ENCODE results near the gene MACROD1.

Gene MACROD1

DNA sequence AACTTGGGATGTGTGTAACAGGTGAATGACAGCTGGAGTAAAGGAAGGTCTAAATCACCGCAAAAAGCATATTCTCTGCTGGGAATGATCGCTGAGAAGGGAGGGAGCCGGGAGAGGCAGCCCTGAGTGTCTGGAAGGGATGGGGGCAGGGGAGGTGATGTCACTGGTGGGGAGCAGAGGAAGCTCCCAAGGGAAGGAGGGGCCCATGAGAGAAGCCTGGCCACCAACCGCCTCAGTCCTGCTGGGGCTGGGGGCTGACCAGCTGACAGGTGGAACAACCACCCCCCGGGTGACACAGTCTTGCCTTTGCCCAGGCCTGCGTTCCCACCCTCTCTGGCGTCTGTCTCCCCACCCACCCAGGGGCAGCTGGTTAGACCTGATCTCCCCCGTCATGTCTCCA is 136.1 kb downstream of the MACROD1 start:
- no peak for DNase-seq

DNA sequence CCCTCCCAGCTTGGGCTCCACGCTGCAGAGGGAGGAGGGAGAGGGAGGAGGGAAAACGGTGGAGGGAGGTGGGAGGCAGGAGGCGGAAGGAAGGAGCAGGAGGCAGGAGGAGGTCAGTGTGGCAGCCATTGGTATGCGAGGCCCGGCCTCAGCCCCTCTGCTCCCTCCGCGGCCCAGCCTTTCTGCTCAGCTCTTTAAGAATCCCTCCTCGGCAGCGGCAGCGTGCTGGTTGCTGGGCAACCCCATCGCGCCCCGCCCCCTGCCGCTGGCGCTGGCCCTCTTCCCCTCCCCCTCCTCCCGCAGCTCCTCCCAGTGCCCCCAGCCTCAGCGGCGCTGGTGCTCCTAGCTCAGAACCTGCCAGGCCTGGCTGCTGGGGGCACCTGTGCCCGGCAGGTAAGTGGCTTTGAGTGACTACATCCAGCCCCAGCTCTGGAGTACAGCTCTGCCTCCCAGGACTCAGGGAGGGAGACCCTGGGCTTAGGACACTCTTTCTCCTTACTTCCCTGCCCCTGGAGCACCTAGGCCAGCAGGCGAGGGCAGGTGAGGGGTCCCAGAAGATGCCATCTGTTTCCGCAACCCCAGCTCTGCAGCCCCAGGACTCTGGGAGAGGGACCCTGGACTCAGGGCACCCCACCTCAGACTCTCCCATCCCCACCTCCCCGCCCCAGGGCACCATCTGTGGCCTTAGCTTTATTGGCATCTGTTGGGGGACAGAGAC is 137.4 kb downstream of the MACROD1 start:
- DNase-seq = no peak

DNA sequence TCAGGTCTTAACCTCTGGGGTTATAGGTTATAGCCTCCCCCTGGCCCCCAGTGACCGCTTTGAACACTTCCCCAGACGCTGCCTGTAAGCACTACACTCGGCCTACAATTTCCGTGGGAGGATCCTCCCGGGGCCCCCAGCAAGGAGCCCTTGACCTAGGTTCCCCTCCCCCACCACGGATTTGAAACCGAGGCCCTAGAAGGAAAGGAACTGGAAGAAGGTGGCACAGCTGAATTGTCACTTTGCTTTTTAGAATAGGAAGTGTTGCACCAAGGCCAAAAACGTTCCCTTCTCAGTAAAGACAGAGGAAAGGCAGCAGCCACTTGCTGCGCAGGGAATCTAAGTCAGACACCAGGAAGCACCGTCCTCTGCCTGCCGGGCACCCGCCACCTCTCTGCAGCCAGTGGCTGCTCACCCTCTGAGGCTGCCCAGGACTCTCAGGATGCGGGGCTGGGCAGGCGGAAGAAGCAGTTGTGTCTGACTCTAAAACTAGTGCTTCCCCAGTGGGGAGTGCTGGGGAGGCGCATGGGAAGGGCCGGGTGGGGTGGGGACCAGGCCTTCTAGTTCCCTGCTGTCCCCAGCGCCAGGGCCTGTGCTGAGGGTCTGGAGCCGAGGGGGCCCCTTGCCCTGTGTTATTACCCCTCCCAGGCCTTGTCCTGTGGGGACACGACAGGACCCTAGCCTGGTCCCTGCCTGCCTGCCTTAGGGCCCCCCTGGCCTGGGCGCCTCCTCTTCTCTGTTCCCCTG is 138.1 kb downstream of the MACROD1 start:
- no peak for DNase-seq

DNA sequence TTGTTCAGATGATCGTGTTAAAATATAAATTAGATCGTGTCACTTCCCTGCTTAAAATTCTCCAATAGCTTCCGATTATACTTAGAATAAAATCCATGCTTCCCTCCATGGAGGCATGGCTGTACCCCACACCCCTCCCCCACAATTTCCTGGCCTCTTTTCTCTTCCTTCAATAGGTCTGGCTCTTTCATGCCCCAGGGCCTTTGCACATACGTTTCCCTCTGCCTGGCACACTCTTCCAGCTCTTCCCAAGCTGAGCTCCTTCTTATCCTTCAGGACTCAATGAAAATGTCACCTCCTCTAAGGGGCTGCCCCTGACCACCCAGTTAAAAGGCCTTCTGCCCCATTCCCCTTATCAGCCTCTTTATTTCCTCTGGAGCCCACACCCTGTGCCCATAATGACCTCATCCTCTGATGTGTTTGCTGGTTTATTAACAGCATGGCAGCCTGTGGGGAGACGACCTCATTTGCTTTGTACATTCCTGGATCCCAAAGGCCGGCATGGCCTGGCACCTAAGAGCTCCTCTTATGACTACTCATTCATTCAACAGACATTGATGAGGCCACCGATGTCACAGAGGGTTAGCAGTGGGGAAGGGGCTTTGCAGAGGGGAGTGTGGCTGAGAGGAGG is 139.2 kb downstream of the MACROD1 start:
- no peak for DNase-seq

DNA sequence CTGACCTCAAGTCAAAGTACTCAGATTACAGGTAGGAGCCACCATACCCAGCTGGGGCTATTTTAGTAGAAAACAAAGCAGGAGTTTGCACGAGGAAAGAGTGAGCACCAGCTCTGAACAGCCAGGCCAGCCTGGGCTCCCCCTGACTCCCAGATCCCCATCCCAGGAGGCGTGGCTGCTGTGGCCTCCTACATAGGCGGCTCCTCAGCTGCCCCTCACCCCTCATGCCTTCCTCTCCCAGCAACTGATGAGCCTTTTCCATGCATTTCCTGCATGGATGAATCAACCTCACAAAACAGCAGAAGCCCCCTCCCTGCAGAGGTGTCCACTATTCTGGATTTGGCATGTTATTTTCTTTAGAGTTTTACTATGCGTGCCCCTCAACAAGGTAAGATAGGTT is 140.7 kb downstream of the MACROD1 start:
- DNase-seq = no peak

DNA sequence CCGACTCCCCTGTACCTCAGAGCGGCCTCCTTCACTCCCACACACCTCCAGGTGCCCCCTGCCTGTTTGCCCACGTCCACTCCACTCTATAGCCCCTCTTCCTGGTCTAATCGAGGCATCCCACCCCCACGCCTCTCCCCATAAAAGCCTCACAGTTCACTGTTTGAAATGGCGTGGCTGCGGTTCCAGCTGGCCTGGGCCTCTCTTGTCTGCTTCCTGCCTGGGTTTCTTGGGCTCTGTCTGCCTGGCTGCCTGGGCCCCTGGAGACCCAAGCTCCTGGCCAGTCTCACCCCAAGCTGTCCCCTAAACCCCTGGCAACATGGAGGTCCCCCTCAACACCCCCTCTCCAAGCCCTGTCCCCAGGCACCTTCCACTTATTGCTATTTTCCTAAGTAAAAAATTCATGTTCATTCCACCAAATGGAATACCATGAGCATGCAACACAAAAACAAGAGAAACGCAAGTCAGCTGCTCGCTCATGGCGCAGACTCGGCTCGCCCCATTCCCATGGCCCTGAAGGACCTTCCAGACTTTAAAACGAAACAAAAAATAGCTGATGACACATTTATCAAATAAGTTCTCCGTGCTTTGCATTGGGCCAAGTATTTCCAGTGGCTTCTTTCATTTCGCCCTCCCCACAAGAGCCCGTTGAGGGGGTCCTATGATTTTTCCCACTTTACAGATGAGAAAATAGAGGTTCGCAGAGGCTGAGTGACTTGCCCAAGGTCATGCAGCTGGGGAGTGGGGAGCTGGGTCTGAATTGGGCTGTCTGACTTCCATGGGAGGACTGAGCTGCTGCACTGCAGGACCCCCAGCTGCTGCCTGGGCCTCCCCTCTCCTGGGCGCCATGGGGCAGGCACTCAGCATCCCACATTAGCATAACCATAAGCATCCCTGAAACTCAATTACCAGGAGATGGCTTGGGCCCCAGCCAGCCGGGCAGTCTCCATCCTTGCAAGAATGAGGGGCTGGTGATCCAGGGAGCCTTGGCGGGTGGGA is 141.9 kb downstream of the MACROD1 start:
- no peak for DNase-seq

DNA sequence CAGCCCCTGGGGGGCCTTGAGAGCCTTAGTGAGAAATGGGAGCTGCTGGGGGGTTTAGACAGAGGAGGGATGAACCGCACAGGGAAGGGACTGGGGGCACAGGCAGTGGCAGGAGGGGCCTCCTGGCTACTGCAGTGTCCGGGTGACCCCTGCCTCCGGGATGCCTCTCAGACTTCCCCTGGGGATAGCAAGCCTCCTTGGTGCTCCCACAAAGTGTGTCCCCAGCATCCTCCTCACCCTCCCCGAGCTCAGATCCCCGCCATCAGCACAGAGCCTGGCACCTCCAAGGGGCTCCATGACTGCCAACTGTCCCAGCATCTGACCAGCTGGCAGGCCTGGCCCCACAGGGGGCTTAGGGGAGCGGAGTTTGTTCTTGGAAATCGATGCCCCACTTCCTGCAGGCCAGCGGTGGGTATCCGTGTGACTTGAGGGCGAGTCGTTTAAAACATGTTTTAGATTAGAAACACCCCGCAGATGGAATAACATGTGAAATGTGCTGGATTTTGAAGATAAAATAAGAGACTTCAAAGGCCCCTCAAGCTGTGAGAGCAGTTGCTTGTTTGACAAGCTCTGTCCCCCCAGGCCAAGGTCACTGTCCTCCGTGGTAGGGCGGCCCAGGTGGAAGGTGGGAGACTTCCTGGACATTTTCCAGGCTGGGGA is 143.7 kb downstream of the MACROD1 start:
- no peak for DNase-seq

DNA sequence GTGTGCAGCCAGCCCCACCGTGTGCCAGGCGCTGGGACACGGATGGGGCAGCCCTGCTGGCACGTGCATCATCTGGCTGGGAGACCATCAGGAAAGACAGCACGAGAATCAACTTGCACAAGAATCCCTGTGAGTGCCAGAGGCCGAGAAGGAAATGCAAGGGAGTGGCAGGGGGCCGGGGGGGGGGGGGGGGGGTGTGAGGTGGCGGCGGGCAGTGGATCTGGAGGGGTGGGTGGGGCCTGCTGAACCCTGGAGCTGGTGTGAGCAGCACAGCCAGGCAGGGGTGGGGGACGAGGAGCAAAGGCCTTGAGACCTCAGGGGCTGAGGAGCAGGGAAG is 144.2 kb downstream of the MACROD1 start:
- no peak for DNase-seq

DNA sequence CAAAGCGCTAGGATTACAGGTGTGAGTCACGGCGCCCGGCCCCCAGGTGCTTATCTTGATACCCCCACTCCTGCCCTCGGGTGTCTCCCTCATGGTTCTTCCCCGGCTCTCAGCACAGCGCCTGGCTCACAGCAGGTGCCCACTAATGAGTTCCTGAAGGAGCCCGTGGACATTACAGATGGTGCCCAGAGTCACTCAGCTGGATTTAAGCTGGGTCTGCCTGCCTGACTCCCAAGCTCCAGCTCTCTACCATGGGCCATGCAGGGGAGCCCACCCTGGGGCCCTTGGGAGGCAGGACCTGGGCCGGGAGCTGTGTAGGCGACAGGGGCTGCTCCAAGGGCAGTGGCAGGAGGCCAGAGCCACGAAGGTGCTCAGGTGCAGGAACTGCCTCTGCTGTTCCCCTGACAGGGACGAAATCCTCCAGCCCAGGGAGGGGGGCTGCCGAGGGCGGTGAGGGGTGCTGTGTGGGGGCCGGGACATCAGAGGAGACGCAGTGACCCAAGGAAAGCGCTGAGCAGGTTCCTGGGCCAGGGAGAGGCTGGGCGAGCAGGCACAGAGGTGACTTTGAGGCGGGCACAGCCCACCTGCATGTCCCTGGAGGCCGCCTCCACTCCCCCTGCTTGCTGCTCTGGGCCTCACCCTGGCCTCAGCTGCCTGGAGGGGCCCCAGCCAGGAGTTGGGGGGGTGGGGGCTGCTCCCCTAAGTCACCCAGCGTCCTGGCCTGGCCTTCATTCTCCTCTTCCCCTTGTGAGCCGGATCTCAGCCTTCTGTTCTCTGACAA is 144.7 kb downstream of the MACROD1 start:
- no peak for DNase-seq

DNA sequence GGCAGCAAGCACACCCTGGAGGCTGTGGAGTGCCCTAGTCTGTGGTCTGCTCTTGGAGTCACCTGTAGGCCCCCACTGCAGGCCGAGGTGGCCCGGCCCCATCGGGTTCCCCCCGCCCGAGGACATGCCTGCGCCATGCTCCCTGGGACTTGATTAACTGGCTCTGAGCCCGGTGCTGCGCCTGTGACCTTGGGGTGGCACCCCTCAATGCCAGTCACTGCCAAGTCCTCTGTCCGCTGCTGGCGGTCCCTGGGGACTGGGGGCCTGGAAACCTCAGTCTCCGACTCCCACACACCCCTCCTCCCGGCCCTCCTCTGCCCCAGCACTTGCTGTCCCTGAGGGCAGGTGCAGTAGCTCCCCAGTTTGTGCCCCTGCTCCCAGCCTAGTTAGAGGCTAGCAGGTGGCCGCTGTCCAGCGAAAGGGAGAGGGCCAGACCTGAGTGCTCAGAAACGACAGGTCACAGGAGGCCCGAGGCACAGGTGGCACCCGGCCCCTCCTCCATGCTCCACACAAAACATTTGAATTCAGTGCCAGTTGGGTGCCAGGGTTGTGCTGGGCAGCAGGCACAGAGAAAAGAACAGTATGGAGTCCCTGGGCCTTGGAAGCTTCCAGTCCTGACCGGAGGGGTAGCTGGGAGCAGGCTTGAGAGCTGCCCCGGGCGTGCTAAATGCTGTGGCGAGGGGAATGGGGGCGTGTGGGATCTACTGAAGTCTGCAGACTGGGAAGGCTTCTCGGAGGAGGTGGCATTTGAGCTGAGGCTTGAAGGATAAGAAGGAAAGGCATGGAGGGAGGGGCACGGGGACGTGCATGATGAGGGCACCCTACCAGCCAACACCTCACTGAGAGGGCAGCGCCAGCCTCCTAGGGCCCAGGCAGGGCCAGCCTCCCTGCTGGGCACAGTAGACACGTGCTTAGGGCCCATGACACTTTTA is 146.5 kb downstream of the MACROD1 start:
- DNase-seq = no peak

DNA sequence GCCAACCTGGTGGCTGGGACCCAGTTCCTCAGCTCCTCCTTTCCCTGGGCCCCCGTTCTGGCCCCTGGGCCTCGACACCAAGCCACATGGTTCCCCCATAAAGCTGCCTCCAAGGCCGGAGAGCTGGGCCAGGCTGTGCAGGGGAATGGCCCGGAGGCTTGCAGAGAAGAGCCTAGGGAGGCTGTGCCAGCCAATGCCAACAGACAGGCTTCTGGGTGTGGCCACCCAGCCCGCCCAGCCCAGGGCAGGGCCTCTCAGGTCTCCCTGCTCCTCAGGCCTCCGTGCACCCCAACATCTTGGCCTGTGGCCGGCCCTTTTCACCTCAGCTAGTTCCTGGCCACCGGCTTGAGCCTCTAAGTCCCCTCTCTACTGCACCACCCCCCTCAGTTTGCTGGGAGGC is 147.6 kb downstream of the MACROD1 start:
- DNase-seq = no peak

DNA sequence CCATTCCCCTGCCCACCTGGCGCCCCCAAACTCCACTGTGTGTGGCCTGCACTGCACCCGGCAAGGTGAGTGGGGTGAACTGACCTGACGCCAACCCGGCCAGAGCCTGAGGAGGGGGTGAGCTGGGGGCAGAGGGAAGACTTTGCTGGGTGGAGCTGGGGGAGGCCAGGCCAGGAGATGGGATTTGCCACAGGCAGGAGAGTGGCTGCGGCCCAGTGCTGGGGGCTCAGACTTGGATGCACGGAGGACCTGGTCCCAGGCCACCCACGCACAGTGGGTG is 148.0 kb downstream of the MACROD1 start:
- DNase-seq = no peak

DNA sequence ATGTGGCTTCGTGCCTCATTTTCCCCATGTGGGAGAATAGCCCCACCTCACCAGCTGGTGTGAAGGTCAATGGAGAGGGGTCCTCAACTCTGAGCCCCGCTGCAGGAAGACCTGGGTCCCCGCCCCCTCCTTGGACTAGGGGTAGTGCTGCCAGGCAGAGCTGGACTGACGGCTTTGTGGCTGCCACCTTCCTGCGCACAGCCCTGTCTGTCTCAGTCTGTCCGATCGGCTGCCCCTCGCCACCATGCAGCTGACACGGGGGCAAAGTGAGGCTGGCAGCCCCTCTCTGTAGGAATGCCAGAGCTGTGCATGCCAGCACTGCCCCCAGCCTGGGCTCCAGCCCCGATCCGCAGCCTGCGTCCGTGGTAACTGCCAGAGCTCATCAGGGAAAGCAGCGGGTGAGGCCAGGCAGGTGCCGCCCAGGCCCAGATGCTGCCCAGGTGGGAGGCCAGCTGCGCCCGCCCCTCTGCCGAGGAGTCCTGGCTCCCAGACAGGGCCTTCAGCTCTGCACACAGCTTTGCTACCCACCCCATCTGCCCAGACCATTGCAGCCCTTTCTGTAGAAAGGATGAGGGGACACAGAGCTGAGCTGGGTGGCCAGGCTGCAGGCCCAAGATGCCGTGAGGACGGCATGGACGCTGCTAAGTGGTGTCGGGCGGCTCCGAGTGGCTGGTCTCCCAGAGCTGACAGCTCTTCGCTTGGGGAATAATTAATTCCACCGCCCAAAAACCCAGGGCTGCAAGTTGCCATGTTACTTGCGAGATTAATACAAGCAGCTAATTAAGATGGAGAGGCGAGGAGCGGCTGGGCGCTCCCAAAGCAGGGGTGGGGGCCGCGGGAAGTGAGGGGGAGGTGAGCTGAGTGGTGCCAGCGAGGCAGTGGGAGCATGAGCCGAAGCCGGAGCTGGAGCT is 149.7 kb downstream of the MACROD1 start:
- DNase-seq = no peak

DNA sequence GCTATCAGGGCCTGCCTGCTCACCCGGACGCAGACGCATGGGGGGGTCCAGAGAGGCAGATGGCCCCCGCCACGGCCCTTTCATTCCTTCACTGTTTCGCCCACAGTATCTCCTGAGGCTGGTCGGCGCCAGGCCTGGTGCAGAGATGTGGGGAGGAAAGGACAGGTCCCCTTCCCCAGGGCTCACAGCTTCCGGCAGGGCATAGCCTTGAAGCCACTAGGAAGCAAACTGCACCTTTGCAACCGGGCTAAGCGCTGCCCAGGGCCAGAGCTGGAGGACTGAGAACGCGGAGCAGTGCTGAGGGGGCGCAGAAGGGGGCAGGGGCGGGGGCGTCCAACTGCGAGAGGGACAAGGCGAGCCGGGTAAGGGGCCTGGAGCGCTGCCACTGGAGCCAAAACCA is 150.4 kb downstream of the MACROD1 start:
- no peak for DNase-seq

DNA sequence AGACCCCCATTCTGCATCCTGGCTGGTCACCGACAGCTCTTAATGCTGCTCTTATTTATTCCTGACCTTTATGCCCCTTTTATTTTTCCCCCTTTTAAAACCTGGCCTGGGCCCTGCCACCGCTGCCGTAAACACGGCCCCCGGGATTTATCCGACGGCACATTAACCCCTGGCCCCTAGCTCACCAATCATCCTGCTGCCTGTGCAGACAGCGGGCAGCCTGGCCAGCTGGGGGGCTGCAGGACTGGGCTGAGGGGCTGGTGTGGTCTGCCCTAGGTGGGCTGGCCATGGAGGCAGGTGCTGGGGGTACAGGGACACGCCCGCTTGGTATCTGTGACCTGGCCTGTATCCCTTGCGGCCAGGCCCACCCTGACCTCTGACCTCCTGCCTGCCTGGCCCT is 151.6 kb downstream of the MACROD1 start:
- DNase-seq = no peak

DNA sequence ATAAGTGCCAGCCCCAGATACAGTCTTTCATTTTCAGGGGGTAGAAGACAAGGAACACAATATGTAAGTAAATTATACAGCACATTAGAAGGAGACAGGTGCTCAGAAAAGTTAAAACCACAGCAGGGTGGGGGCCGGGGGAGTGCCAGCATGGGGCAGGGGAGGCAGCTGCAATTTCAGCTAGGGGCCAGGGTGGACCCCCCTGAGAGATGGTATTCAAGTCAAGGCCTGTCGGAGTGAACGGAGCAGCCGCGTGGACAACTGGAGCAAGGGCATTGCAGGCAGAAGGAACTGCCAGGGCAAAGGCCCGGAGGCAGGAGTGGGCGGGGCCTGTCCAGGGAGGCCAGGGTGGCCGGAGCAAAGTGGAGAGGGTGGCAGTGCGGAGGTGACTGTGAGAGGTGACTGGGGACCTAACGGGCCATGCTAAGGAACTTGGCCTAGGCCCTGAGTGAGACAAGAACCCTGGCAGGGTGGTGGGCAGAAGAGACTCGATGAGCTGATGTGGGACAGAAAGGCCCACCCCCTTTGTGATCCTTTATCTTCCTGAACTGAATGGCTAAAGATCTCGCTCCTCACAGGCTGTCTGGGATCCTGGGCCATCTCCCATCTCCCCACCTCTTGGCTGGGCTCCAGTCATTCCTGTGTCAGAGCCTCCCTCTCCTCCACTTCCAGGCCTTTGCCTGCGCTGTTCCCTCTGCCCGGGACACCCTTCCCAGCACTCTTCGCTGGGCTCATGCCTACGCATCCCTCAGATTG is 152.6 kb downstream of the MACROD1 start:
- DNase-seq = no peak

DNA sequence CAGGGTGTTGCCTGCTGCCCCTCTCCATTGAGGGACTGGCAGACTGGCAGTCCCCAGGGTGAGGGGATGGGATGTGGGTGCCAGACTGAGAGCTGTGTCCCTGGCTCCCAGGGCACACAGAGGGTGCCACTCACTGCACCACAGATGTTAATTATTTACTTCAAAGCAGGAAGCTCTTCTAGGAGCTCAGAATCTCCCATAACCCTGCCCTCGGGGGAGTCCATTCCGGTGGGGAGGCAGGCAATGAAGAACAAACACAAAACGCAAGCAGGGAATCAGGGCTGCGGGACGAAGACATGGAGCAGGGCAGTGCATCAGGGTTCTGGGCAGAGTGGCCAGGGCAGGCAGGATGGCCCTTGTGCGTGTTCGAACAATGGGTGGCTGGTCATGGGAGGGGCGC is 154.5 kb downstream of the MACROD1 start:
- no peak for DNase-seq

DNA sequence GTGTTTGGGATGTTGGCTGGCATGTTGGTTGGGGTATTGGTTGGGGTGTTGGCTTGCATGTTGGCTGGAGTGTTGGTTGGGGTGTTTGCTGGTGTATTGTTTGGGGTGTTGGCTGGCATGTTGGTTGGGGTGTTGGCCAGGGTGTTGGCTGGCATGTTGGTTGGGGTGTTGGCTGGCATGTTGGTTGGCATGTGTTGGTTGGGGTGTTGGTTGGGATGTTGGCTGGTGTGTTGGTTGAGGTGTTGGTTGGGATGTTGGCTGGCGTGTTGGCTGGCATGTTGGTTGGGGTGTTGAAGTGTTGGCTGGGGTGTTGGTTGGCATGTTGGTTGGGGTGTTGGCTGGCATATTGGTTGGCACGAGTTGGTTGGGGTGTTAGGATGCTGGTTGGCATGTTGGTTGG is 155.1 kb downstream of the MACROD1 start:
- DNase-seq = no peak

DNA sequence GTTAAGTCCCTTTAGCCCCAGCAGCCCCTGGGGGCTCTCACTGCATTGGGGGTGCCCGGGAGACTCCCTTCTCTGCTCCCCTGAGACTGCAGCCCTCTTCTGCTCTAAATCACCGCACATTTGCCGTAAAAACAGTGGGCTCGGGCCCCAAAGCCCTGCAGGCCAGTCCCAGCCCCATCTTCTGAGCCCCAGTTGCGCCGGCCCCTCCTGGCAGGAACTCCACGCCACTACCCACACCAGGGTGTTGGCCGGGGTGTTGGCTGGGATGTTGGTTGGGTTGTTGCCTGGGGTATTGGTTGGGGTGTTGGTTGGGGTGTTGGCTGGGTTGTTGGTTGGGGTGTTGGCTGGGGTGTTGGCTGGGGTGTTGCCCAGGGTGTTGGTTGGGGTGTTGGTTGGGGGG is 156.2 kb downstream of the MACROD1 start:
- no peak for DNase-seq
